GM12878 (cell line): ENCODE data around the gene SSR2. TPM values are rescaled to one million over a fixed set of nuclear protein-coding genes. Genes with fewer than 3 reads are reported as not detected.

Experiments used
- ATAC-seq: fragments of 200-7000 bp; cut with Tn5 transposase; 3 replicates; pipeline ENCODE4 v1.9.1; 2020; ENCODE audit warnings: mild to moderate bottlenecking, moderate library complexity
- BruUV-seq: library from RNA; stranded (reverse); fragments of 400-500 nt; replicated peaks from 2 replicates; lab custom pipeline; 2021; lab: Mats Ljungman, UMichigan
- CTCF ChIA-PET: fragments of 300-600 bp; sonication (Branson Sonifier 250); formaldehyde crosslinking; extraction: SDS; loops from one replicate; lab custom pipeline; 2021; ENCODE audit warnings: inconsistent platforms; lab: Yijun Ruan, JAX
- POLR2A ChIA-PET: fragments of 350-600 bp; formaldehyde crosslinking; extraction: SDS; loops from one replicate; lab custom pipeline; 2021; ENCODE audit warnings: inconsistent platforms; lab: Charles Lee
- RAD21 ChIA-PET: fragments of 300-600 bp; sonication (Branson Sonifier 250); formaldehyde crosslinking; loops from one replicate; lab custom pipeline; 2023; ENCODE audit warnings: antibody characterized with exemption; ENCODE audit not compliant: unreplicated experiment; lab: Charles Lee
- SMC1A ChIA-PET: fragments of 300-600 bp; sonication (Branson Sonifier 250); formaldehyde crosslinking; loops from one replicate; lab custom pipeline; 2023; ENCODE audit not compliant: unreplicated experiment, uncharacterized antibody; lab: Charles Lee
- DNase-seq: peaks from one replicate; pipeline ENCODE4 v3.0.0-alpha.2; 2011; ENCODE audit warnings: low read depth, low spot score
- FAIRE-seq: peaks from 3 replicates; lab custom pipeline; 2011; peaks lifted over from hg19 to GRCh38; lab: Jason Lieb, UNC
- H2AFZ ChIP-seq: 2 replicates; pipeline ENCODE4 v1.6.0; 2011; ENCODE audit warnings: low read depth, low read length, control low read depth; ENCODE audit not compliant: control insufficient read depth
- H3K27ac ChIP-seq: 2 replicates; pipeline ENCODE4 v1.5.1; 2011; ENCODE audit warnings: control low read depth; ENCODE audit not compliant: control insufficient read depth, insufficient read depth
- H3K27me3 ChIP-seq, 2 experiments: replicated peaks in 1 of 2; 2 replicates each; pipeline versions ENCODE4 v1.6.0 to v1.6.1; 2011; ENCODE audit warnings: low read length in 1 of 2; ENCODE audit not compliant: control insufficient read depth in 2 of 2, insufficient read depth in 2 of 2
- H3K36me3 ChIP-seq, 2 experiments: 2 replicates each; pipeline ENCODE4 v1.5.1; 2011; ENCODE audit warnings: low read length in 1 of 2; ENCODE audit not compliant: control insufficient read depth in 2 of 2, insufficient read depth in 2 of 2
- H3K4me1 ChIP-seq: 2 replicates; pipeline ENCODE4 v1.6.1; 2011; ENCODE audit warnings: mild to moderate bottlenecking, low read length, moderate library complexity, mixed read lengths; ENCODE audit not compliant: control insufficient read depth, insufficient read depth
- H3K4me2 ChIP-seq: 2 replicates; pipeline ENCODE4 v1.6.0; 2011; ENCODE audit warnings: control low read depth; ENCODE audit not compliant: control insufficient read depth, insufficient read depth
- H3K4me3 ChIP-seq: fragments of 200-600 bp; sonication (generic); 2 replicates; pipeline ENCODE4 v1.5.1; 2016
- H3K79me2 ChIP-seq: 2 replicates; pipeline ENCODE4 v1.6.0; 2011; ENCODE audit warnings: low read length; ENCODE audit not compliant: control insufficient read depth, insufficient read depth
- H3K9ac ChIP-seq: 2 replicates; pipeline ENCODE4 v1.8.0; 2011; ENCODE audit warnings: low read length, control low read depth, mixed read lengths; ENCODE audit not compliant: control insufficient read depth, insufficient read depth
- H3K9me3 ChIP-seq: replicated peaks from 3 replicates; pipeline ENCODE4 v1.5.1; 2011; ENCODE audit warnings: mild to moderate bottlenecking, low read length; ENCODE audit not compliant: control insufficient read depth, insufficient read depth
- H4K20me1 ChIP-seq: 2 replicates; pipeline ENCODE4 v1.6.0; 2011; ENCODE audit not compliant: control insufficient read depth, insufficient read depth
- FOXK2 ChIP-seq: fragments of 450-650 bp; IDR thresholded peaks from 2 replicates; pipeline ENCODE4 v1.6.1; 2017; ENCODE audit warnings: mild to moderate bottlenecking, moderate library complexity
- IKZF2 ChIP-seq, 2 experiments: fragments of 450-650 bp; IDR thresholded peaks; 2 replicates each; pipeline ENCODE4 v1.6.1; 2017; ENCODE audit warnings: mild to moderate bottlenecking in 2 of 2, moderate library complexity in 2 of 2
- JUNB ChIP-seq: IDR thresholded peaks from 2 replicates; pipeline ENCODE4 v1.6.1; 2016; ENCODE audit warnings: antibody characterized with exemption, mild to moderate bottlenecking
- JUND ChIP-seq: IDR thresholded peaks from 2 replicates; pipeline ENCODE4 v1.6.1; 2012; ENCODE audit warnings: low read depth, mild to moderate bottlenecking, low read length, improper control_type of control experiment, moderate library complexity
- NRF1 ChIP-seq: conservative IDR thresholded peaks from 2 replicates; pipeline ENCODE4 v1.6.1; 2011; ENCODE audit warnings: mild to moderate bottlenecking, low read depth, low read length, improper control_type of control experiment
- POLR2AphosphoS5 ChIP-seq: IDR thresholded peaks from 2 replicates; pipeline ENCODE4 v1.6.1; 2011; ENCODE audit warnings: mild to moderate bottlenecking, low read length, inconsistent platforms
- WGBS: methylation state at CpG from one replicate; pipeline ENCODE4 v1.1.6; 2016; ENCODE audit warnings: low lambda C conversion rate; ENCODE audit not compliant: insufficient replicate concordance, insufficient coverage; ENCODE audit errors: missing lambda C conversion rate; 5-methylcytosine and 5-hydroxymethylcytosine counted together
- in situ Hi-C: fragments of 300-500 bp; cut with MboI; formaldehyde crosslinking; loops from 9 replicates; pipeline ENCODE4 v1.14.3; 2018; ENCODE audit warnings: mixed read lengths
- intact Hi-C: fragments of 100-400 bp; cut with micrococcal nuclease; formaldehyde crosslinking; loops from one replicate; pipeline ENCODE4 v1.14.2; 2022; ENCODE audit not compliant: unreplicated experiment
- polyA plus RNA-seq, 11 experiments: library from polyadenylated mRNA; depleted of rRNA in 4 of 11; unstranded in 6 of 11; stranded (reverse) in 5 of 11; fragments of >200 nt; fragmentation: Nextera tagmentation in 4 of 11; fragmentation: Illumina TruSeq in 1 of 11; extraction: Ambion mirVana in 4 of 11; extraction: Trizol in 1 of 11; gene quantifications; 1 replicate in 1 of 11; 2 replicates in 10 of 11; pipeline versions ENCODE4 v1.2.1 to v1.2.3, GENCODE V29; 2011 to 2016; ENCODE audit warnings: inconsistent platforms in 2 of 11, missing spikeins in 2 of 11, low read depth in 1 of 11
- total RNA-seq, 4 experiments: library from RNA; depleted of rRNA in 3 of 4; stranded (reverse); fragments of >200 nt in 3 of 4; fragmentation: Illumina TruSeq in 1 of 4; extraction: Trizol in 1 of 4; gene quantifications; 2 replicates each; pipeline versions ENCODE4 v1.2.1 to v1.2.3, GENCODE V29; 2013 to 2021
- TF ChIP-seq, protein P1 (sequence below): IDR thresholded peaks from 2 replicates; pipeline ENCODE4 v1.6.1; 2012; ENCODE audit warnings: low read depth, low read length, improper control_type of control experiment

SSR2 gene
- total and polyA plus RNA-seq, 10 of the 15 experiments (the other 5 are each of a cell fraction or from before 2014, with no cell fraction given), result 207 to 553 (median 315) TPM

DNA sequence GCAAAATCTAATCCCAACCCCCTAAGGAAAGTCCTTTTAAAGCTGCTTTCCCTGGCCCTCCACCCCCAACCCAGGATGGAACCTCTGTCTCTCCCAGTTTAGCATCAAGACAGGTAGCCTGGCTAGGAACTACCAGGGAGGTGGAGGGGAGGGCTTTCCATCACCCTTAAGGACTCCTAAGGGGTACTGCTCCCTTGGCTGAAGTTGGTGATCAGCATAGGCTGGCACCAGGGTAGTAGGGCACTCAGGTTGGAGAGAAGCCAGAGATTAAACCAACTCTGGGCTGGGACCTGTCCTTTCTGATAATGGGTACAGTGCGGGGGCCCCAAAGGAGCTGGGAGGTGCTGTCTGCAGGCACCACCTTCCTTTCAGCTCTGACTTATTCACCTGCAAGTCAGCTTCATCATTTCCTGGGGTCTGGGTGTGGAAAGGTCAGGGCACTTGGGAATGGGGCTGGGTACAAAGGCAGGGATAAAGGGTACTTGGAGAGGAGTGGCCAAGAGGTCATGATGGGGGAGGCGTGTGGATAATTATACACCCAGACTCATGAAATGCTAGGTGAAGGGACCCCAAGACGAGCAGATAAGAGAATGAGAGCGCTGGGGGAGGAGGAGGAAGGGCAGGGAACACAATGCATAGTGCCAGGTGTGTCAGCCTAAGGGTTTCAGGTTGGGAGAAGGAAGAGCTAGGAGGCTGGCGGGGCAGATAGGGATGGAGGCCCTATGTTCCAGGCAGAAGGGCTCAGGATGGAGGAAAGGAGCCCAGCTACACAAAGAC, 43.6 kb downstream of the SSR2 start:
- intact Hi-C loops (loop anchor here (2.0 to 5.0 kb wide), 3 partner anchors 18 to 75 kb away; partner anchors contain the start of genes LAMTOR2 and UBQLN4), in situ Hi-C loops (no loop called here)
- ChIA-PET RAD21 (interaction anchor here (0.8 to 14.4 kb wide), 15 partner anchors 9 to 174 kb away, joined by 3 to 214 read pairs (median 13); partner anchors contain the start of genes KHDC4, RXFP4 and SYT11), SMC1A (interaction anchor here (0.6 to 16.7 kb wide), 16 partner anchors 9 to 446 kb away, joined by 3 to 229 read pairs (median 6); partner anchors contain the start of genes KHDC4, RXFP4 and SYT11), CTCF (interaction anchor here (0.7 to 14.7 kb wide), 20 partner anchors 10 to 120 kb away, joined by 3 to 227 read pairs (median 4); partner anchors contain the start of genes KHDC4 and RXFP4), POLR2A (interaction anchor here (0.5 to 14.9 kb wide), 14 partner anchors 9 to 524 kb away, joined by 3 to 273 read pairs (median 6); partner anchors contain the start of genes KHDC4 and RXFP4)
- peaks cover 4% of the 10 kb centered on the region; the same call in 1 of the 2 replicates for H4K20me1 ChIP-seq
- peaks cover 95% of the 10 kb centered on the region for H3K79me2 ChIP-seq
- 7% methylated on average over 5 of the region's 5 CpGs for WGBS
- no peaks in the 10 kb centered on the region for H3K27me3 ChIP-seq
- no peaks in the 10 kb centered on the region for H3K9me3 ChIP-seq
- no peak for ATAC-seq
- TSS peak; percentile 46 for BruUV-seq
- H2AFZ ChIP-seq, result no peak overlapping the region
- peak overlapping the region; percentile 97 for H3K27ac ChIP-seq
- H3K9ac ChIP-seq, result peak overlapping the region; percentile 95
- peaks cover 26% of the 10 kb centered on the region for H3K4me1 ChIP-seq
- peak overlapping the region; percentile 100 for H3K4me3 ChIP-seq
- H3K36me3 ChIP-seq, result peaks cover 0 to 2% of the 10 kb centered on the region in 2 experiments; a peak in 1 of 4 replicates
- DNase-seq, result no peak
- no peak for TF ChIP-seq JUNB
- TF ChIP-seq JUND, result no peak
- TF ChIP-seq, protein P1, sequence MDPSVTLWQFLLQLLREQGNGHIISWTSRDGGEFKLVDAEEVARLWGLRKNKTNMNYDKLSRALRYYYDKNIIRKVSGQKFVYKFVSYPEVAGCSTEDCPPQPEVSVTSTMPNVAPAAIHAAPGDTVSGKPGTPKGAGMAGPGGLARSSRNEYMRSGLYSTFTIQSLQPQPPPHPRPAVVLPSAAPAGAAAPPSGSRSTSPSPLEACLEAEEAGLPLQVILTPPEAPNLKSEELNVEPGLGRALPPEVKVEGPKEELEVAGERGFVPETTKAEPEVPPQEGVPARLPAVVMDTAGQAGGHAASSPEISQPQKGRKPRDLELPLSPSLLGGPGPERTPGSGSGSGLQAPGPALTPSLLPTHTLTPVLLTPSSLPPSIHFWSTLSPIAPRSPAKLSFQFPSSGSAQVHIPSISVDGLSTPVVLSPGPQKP, result no peak
- TF ChIP-seq FOXK2, result no peak
- TF ChIP-seq IKZF2 (IDR thresholded peaks at IDR 0.05), result peak in 1 of 2 experiments; percentile 26; a peak in 1 of 4 replicates
- TF ChIP-seq NRF1, result no peak
- peak; percentile 76; the same call in 1 of the 2 replicates for TF ChIP-seq POLR2AphosphoS5
- H3K4me2 ChIP-seq, result peak overlapping the region; percentile 86
- FAIRE-seq, result no peak
